BJ (cell line): ENCODE results near the gene PACS1. TPM values are rescaled to one million over a fixed set of nuclear protein-coding genes. Genes with fewer than 3 reads are reported as not detected.

Experiments
- CTCF ChIA-PET: fragments of 350-600 bp; formaldehyde crosslinking; extraction: SDS; loops from one replicate; lab custom pipeline; 2021; ENCODE audit warnings: antibody characterized with exemption, inconsistent platforms; lab: Yijun Ruan, JAX
- POLR2A ChIA-PET: fragments of 300-600 bp; sonication (Branson Sonifier 250); formaldehyde crosslinking; extraction: SDS; loops from one replicate; lab custom pipeline; 2021; ENCODE audit warnings: antibody characterized with exemption; lab: Charles Lee
- DNase-seq: peaks from one replicate; pipeline ENCODE4 v3.0.0-alpha.2; 2011; ENCODE audit warnings: low read depth
- H3K27me3 ChIP-seq: 2 replicates; pipeline ENCODE4 v1.6.0; 2011; ENCODE audit warnings: low read length; ENCODE audit not compliant: control insufficient read depth, insufficient read depth
- H3K36me3 ChIP-seq: 2 replicates; pipeline ENCODE4 v1.5.1; 2011; ENCODE audit warnings: low read length; ENCODE audit not compliant: control insufficient read depth, insufficient read depth
- H3K4me3 ChIP-seq: 2 replicates; pipeline ENCODE4 v1.5.1; 2011; ENCODE audit warnings: low read depth, mild to moderate bottlenecking, control low read depth, low read length
- polyA plus RNA-seq: library from polyadenylated mRNA; depleted of rRNA; stranded (reverse); fragments of >200 nt; gene quantifications from 2 replicates; pipeline ENCODE4 v1.2.3, GENCODE V29; 2011
- TF ChIP-seq, protein P1 (sequence below): IDR thresholded peaks from 2 replicates; pipeline ENCODE4 v1.5.1; 2011; ENCODE audit warnings: low read depth, mild to moderate bottlenecking, control low read depth, inconsistent platforms, low read length, moderate library complexity; ENCODE audit not compliant: insufficient read depth

The PACS1 gene
- polyA plus RNA-seq, 1 experiment, result 34.3 TPM

DNA sequence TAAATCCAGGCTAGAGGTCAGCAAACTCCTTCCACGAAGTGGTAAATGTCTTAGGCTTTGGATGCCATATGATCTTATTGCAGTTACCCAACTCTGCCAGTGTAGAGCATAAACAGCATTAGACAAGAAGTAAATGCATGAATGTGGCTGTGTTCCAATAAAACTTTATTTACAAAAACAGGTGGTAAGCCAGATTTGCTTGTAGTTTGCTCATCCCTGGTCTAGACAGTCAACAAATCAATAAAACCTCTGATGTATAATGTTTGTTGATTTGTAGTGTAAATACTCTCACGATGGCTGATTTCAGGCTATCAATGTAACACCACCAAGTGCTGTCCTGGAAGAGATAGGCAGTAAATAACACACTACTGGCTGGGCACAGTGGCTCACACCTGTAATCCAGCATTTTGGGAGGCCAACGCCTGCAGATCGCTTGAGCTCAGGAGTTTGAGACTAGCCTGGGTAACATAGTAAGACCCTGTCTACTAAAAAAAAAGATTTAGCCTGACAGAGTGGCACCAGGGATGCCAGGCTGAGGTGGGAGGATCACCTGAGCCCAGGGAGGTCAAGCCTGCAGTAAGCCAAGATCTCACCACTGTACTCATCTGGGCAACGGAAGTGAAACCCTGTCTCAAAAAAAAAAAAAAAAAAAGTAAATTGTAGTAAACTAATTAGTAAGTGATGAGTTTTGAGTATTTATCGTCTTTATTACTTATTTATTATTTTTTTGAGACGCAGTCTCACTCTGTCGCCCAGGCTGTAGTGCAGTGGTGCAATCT, 36.9 kb upstream of the PACS1 start:
- ChIA-PET CTCF (interaction anchor here (3.2 to 3.7 kb wide), 2 partner anchors 11 to 12 kb away, joined by 14 to 31 read pairs; no protein-coding TSS in a partner anchor), POLR2A (no interaction called here)
- Histone ChIP-seq H3K4me3 (no peak overlapping the region), H3K36me3 (no peaks in the 10 kb centered on the region), H3K27me3 (peaks cover 2% of the 10 kb centered on the region)
- DNase-seq, result no peak
- TF ChIP-seq, protein P1, sequence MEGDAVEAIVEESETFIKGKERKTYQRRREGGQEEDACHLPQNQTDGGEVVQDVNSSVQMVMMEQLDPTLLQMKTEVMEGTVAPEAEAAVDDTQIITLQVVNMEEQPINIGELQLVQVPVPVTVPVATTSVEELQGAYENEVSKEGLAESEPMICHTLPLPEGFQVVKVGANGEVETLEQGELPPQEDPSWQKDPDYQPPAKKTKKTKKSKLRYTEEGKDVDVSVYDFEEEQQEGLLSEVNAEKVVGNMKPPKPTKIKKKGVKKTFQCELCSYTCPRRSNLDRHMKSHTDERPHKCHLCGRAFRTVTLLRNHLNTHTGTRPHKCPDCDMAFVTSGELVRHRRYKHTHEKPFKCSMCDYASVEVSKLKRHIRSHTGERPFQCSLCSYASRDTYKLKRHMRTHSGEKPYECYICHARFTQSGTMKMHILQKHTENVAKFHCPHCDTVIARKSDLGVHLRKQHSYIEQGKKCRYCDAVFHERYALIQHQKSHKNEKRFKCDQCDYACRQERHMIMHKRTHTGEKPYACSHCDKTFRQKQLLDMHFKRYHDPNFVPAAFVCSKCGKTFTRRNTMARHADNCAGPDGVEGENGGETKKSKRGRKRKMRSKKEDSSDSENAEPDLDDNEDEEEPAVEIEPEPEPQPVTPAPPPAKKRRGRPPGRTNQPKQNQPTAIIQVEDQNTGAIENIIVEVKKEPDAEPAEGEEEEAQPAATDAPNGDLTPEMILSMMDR, result no peak

DNA sequence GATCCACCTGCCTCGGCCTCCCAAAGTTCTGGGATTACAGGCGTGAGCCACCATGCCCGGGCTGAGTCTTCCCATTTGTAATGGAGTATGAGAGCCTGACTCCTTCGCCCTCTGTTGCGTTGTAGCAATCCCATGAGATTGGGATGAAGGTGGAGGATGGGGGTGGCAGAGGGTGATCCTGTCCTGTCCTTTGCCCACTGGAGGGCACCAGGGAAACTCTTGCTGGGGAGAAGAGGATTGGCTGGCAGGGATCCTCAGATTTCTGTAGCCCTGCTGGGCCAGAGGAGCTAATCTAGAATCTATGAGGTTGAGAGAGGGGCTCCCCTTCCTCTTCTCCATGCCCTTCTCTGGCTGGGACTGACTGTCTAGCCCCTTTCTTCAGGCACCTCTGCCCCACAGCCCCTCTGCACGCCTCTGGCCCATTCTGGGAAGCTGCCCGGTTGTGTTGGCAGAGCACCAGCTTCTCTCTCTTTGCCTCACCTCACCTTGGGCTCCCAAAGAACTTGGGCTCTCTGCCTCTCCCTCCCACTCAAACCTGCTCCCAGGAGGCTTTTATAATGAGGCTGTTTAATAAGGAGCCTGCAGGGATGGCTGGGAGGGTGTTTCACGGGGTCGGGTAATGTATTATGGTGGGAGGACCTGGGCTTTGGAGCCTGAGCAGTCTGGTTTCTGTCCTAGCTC, 34.3 kb upstream of the PACS1 start:
- Histone ChIP-seq H3K4me3 (no peak overlapping the region), H3K36me3 (no peaks in the 10 kb centered on the region), H3K27me3 (peaks cover 2% of the 10 kb centered on the region)
- POLR2A ChIA-PET, result interaction anchor here (0.8 kb wide), 1 partner anchor 16 kb away, joined by 6 read pairs; the partner anchor contains the start of gene SF3B2
- TF ChIP-seq, protein P1, result no peak
- no peak for DNase-seq
- CTCF ChIA-PET, result interaction anchor here (1.1 to 3.8 kb wide), 3 partner anchors 9 to 20 kb away, joined by 3 to 31 read pairs (median 31); no protein-coding TSS in a partner anchor

DNA sequence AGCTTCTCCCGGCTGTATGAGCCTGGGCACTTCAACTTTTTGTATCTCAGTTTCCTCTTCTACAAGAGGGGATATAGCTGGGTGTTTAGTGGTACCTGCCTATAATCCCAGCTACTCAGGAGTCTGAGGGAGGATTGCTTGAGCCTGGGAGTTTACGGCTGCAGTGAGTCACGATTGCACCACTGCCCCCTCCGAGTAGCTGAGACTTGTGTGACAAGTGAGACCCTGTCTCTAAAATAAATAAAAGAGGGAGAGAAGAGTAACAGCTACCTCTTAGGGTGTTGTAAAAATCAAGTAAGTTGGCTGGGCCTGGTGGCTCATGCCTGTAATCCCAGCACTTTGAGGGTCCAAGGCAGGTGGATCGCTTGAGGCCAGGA, 33.8 kb upstream of the PACS1 start:
- DNase-seq, result no peak
- H3K27me3 ChIP-seq, result peaks cover 2% of the 10 kb centered on the region
- POLR2A ChIA-PET, result interaction anchor here (0.8 kb wide), 1 partner anchor 15 kb away, joined by 6 read pairs; the partner anchor contains the start of gene SF3B2

DNA sequence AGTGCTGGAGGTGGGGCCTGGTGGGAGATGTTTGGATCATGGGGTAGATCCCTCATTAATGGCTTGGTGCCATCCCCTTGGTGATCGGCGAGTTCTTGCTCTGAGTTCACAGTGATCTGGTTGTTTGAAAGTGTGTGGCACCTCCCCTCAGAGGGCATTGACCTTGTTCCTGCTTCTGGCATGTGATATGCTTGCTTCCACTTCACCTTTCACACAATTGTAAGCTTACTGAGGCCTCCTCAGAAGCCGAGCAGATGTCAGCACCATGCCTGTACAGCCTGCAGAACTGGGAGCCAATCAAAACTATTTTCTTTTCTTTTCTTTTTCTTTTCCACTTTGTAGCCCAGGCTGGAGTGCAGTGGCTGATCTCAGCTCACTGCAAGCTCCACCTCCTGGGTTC, 32.7 kb upstream of the PACS1 start:
- CTCF ChIA-PET, result interaction anchor here (2.2 to 3.8 kb wide), 3 partner anchors 8 to 14 kb away, joined by 5 to 31 read pairs (median 31); partner anchors contain the start of gene SF3B2
- POLR2A ChIA-PET, result no interaction called here
- H3K36me3 ChIP-seq, result no peaks in the 10 kb centered on the region
- TF ChIP-seq, protein P1, result no peak
- H3K4me3 ChIP-seq, result no peak overlapping the region
- DNase-seq, result no peak
- peaks cover 2% of the 10 kb centered on the region for H3K27me3 ChIP-seq

More for the DNA sequence above, 33.8 kb upstream of the PACS1 start:
- TF ChIP-seq, protein P1, result no peak
- H3K36me3 ChIP-seq, result no peaks in the 10 kb centered on the region
- CTCF ChIA-PET, result interaction anchor here (1.1 to 3.8 kb wide), 4 partner anchors 9 to 21 kb away, joined by 3 to 31 read pairs (median 18); partner anchors contain the start of gene SF3B2
- no peak overlapping the region for H3K4me3 ChIP-seq

DNA sequence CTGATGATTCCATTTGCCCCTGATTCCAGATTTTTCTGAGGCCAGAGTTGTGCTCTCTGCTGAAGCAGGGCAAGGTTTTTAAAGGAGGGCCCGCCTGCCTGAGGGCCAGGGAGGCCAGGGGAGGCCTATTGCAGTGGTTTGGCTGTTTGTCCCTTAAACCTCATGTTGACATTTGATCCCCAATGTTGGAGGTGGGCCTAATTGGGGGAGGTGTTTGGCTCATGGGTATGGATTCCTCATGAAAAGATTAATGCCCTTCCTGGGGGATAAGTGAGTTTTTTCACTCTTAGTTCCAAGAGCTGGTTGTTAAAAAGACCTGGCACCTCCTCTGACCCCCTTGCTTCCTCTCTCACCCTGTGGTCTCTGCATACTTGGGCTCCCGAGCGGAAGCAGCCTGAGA, 30.3 kb upstream of the PACS1 start:
- H3K4me3 ChIP-seq, result no peak overlapping the region
- ChIA-PET CTCF (interaction anchor here (2.9 kb wide), 1 partner anchor 17 kb away, joined by 14 read pairs; no protein-coding TSS in a partner anchor), POLR2A (no interaction called here)
- H3K36me3 ChIP-seq, result no peaks in the 10 kb centered on the region
- DNase-seq, result no peak
- peaks cover 2% of the 10 kb centered on the region for H3K27me3 ChIP-seq
- TF ChIP-seq, protein P1, result no peak
